Skeletal muscle tissue (tissue), 4 donors: ENCODE results near the gene ATP1A2. TPM values are rescaled to one million over a fixed set of nuclear protein-coding genes. Genes with fewer than 3 reads are reported as not detected.

ENCODE experiments used
- H3K27ac ChIP-seq: one replicate; pipeline ENCODE4 v1.7.0; 2013; ENCODE audit warnings: mild to moderate bottlenecking, low read depth, low read length, inconsistent platforms
- H3K27me3 ChIP-seq, 3 donors: one replicate each; pipeline ENCODE4 v1.7.0; 2013; ENCODE audit warnings: low read length in 3 of 3; ENCODE audit not compliant: control insufficient read depth in 3 of 3, insufficient read depth in 3 of 3
- H3K36me3 ChIP-seq, 3 donors: one replicate each; pipeline ENCODE4 v1.7.0; 2013; ENCODE audit warnings: low read length in 3 of 3; ENCODE audit not compliant: control insufficient read depth in 3 of 3, insufficient read depth in 3 of 3
- H3K4me1 ChIP-seq, 3 donors: one replicate each; pipeline ENCODE4 v1.7.0; 2013; ENCODE audit warnings: low read length in 3 of 3, mild to moderate bottlenecking in 3 of 3; ENCODE audit not compliant: control insufficient read depth in 3 of 3, insufficient read depth in 3 of 3
- H3K4me3 ChIP-seq, 3 donors: one replicate each; pipeline ENCODE4 v1.7.0; 2013; ENCODE audit warnings: low read length in 3 of 3
- H3K9ac ChIP-seq, 3 donors: one replicate each; pipeline ENCODE4 v1.7.0; 2013; ENCODE audit warnings: low read length in 3 of 3, mild to moderate bottlenecking in 3 of 3, moderate library complexity in 2 of 3, low read depth in 1 of 3
- H3K9me3 ChIP-seq, 3 donors: one replicate each; pipeline ENCODE4 v1.7.0; 2013; ENCODE audit warnings: low read length in 3 of 3; ENCODE audit not compliant: control insufficient read depth in 3 of 3
- total RNA-seq: library from RNA; depleted of rRNA; stranded (reverse); fragments of >200 nt; gene quantifications from one replicate; pipeline ENCODE4 v1.2.3, GENCODE V29; 2014
- donor health status: Osteomylitis.

Gene ATP1A2
- total RNA-seq, result 38.1 TPM

GRCh38 chr1:160115545-160116282 lies at the start of gene ATP1A2:
Gene ATP1A2, plus strand, starts transcription at chr1:160115759. Its CDS starts 103 bp downstream, at chr1:160115862.
- Histone ChIP-seq H3K9ac (peak within 1 kb of the TSS; percentile 89 to 99 (median 99)), H3K4me3 (peak within 1 kb of the TSS; percentile 92 to 97 (median 96)), H3K36me3 (peaks cover under 1 to 24% (median 9%) of the 10 kb centered on the region in 3 donors), H3K27me3 (no peaks in the 10 kb centered on the region), H3K27ac (peak within 1 kb of the TSS; percentile 96), H3K9me3 (no peaks in the 10 kb centered on the region), H3K4me1 (peaks cover 66 to 77% (median 69%) of the 10 kb centered on the region in 3 donors)

GRCh38 chr1:160066829-160067745 lies 48.5 kb upstream of the ATP1A2 start:
- H3K36me3 ChIP-seq, result no peaks in the 10 kb centered on the region
- no peaks in the 10 kb centered on the region for H3K9me3 ChIP-seq
- no peak overlapping the region for H3K9ac ChIP-seq
- H3K27me3 ChIP-seq, result peaks cover 0 to 6% (median 0%) of the 10 kb centered on the region in 3 donors
- H3K4me1 ChIP-seq, result peaks cover 7 to 12% (median 7%) of the 10 kb centered on the region in 3 donors
- H3K27ac ChIP-seq, result no peak overlapping the region
- no peak overlapping the region for H3K4me3 ChIP-seq

- no peak overlapping the region for H3K27ac ChIP-seq
- H3K4me1 ChIP-seq, result peaks cover 7 to 12% (median 7%) of the 10 kb centered on the region in 3 donors
- no peak overlapping the region for H3K9ac ChIP-seq
- no peak overlapping the region for H3K4me3 ChIP-seq
- H3K27me3 ChIP-seq, result peaks cover 0 to 6% (median 0%) of the 10 kb centered on the region in 3 donors
- H3K36me3 ChIP-seq, result no peaks in the 10 kb centered on the region
- no peaks in the 10 kb centered on the region for H3K9me3 ChIP-seq
Measured at GRCh38 chr1:160068225-160068624, 47.3 kb upstream of the ATP1A2 start.

GRCh38 chr1:160069460-160070231 lies 45.9 kb upstream of the ATP1A2 start, which contains the start of gene KCNJ10:
Gene KCNJ10, minus strand, starts transcription at chr1:160070160. Its CDS starts 27,628 bp downstream, at chr1:160042532.
- H3K27me3 ChIP-seq, result peaks cover 0 to 6% (median 0%) of the 10 kb centered on the region in 3 donors
- no peaks in the 10 kb centered on the region for H3K36me3 ChIP-seq
- H3K9ac ChIP-seq, result peak within 1 kb of the TSS; percentile 52 to 74 (median 72)
- no peaks in the 10 kb centered on the region for H3K9me3 ChIP-seq
- H3K4me3 ChIP-seq, result peak within 1 kb of the TSS; percentile 85 to 90 (median 88)
- peaks cover 7 to 12% (median 7%) of the 10 kb centered on the region in 3 donors for H3K4me1 ChIP-seq
- no peak within 1 kb of the TSS for H3K27ac ChIP-seq

GRCh38 chr1:160070243-160071163 lies 45.1 kb upstream of the ATP1A2 start:
- H3K36me3 ChIP-seq, result no peaks in the 10 kb centered on the region
- H3K9ac ChIP-seq, result peak overlapping the region; percentile 52 to 74 (median 72)
- no peak overlapping the region for H3K27ac ChIP-seq
- H3K27me3 ChIP-seq, result peaks cover 0 to 6% (median 0%) of the 10 kb centered on the region in 3 donors
- H3K4me1 ChIP-seq, result peaks cover 7 to 12% (median 7%) of the 10 kb centered on the region in 3 donors
- H3K9me3 ChIP-seq, result no peaks in the 10 kb centered on the region
- peak overlapping the region; percentile 85 to 90 (median 88) for H3K4me3 ChIP-seq

- H3K4me3 ChIP-seq, result no peak overlapping the region
- H3K36me3 ChIP-seq, result no peaks in the 10 kb centered on the region
- peaks cover 0 to 6% (median 0%) of the 10 kb centered on the region in 3 donors for H3K27me3 ChIP-seq
- no peaks in the 10 kb centered on the region for H3K9me3 ChIP-seq
- no peak overlapping the region for H3K9ac ChIP-seq
- no peak overlapping the region for H3K27ac ChIP-seq
- H3K4me1 ChIP-seq, result peaks cover 7 to 12% (median 7%) of the 10 kb centered on the region in 3 donors
Measured at GRCh38 chr1:160071289-160071688, 44.3 kb upstream of the ATP1A2 start.

- Histone ChIP-seq H3K4me3 (no peak overlapping the region), H3K9ac (no peak overlapping the region), H3K9me3 (no peaks in the 10 kb centered on the region), H3K36me3 (no peaks in the 10 kb centered on the region), H3K27me3 (peaks cover 0 to 6% (median 0%) of the 10 kb centered on the region in 3 donors), H3K27ac (no peak overlapping the region), H3K4me1 (peaks cover 15 to 20% (median 18%) of the 10 kb centered on the region in 3 donors)
Measured at GRCh38 chr1:160074865-160075264, 40.7 kb upstream of the ATP1A2 start.

- no peak overlapping the region for H3K9ac ChIP-seq
- no peak overlapping the region for H3K4me3 ChIP-seq
- no peaks in the 10 kb centered on the region for H3K36me3 ChIP-seq
- peaks cover under 1 to 8% (median 5%) of the 10 kb centered on the region in 3 donors for H3K27me3 ChIP-seq
- H3K4me1 ChIP-seq, result peaks cover 9 to 13% (median 12%) of the 10 kb centered on the region in 3 donors
- no peak overlapping the region for H3K27ac ChIP-seq
- H3K9me3 ChIP-seq, result no peaks in the 10 kb centered on the region
Measured at GRCh38 chr1:160075836-160076235, 39.7 kb upstream of the ATP1A2 start.
